GM19328 (cell line): Measurements from ENCODE around the gene ZNF99.
"Not testable (repeated sequence)": the region's sequence is repeated elsewhere in the genome, so short reads cannot be mapped to it uniquely, and the experiment has no call there.

ENCODE experiments used
- ATAC-seq: cut with Tn5 transposase; IDR thresholded peaks from one replicate; pipeline ENCODE4 v1.9.1; 2021; ENCODE audit warnings: mild to moderate bottlenecking, moderate library complexity; ENCODE audit not compliant: unreplicated experiment

Gene ZNF99

DNA sequence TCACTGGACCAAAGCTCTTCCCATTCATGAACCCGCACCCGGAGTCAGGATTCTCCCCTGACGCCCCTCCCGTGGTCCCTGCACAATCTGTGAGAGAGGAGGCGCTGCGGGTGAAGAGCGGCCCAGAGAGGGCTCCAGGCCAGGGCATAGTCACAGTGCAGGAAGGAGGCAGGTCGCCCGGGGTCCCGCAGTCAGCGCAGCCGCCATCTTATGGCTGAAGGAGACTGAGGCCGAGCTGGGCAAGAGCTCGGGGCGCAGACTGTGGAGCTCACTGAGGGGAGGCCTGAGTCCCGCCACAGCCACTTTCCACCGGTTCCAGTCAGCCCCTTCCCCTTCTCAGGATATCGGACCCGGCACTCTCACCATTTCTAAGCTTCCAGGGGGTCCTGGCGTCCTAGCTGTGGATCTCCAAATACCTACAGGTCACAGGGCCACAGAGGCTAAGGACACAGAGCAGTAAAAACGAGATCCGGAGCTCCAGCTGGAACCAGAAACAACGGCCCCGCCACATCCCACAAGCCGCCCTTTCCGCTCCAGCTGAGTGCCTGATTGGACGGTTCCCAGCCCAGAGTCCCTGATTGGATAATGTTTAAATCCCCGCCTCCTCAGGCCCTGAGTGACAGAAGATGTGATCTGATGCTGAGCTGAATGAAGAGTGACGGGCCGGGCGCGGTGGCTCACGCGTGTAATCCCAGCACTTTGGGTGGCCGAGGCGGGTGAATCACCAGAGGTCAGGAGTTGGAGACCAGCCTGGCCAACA lies at the start of gene ZNF99:
Gene ZNF99, minus strand, starts transcription at position 501 of the 760 bp plus-strand sequence. Its CDS starts 135 bp downstream, at position 366.
- no peak for ATAC-seq

DNA sequence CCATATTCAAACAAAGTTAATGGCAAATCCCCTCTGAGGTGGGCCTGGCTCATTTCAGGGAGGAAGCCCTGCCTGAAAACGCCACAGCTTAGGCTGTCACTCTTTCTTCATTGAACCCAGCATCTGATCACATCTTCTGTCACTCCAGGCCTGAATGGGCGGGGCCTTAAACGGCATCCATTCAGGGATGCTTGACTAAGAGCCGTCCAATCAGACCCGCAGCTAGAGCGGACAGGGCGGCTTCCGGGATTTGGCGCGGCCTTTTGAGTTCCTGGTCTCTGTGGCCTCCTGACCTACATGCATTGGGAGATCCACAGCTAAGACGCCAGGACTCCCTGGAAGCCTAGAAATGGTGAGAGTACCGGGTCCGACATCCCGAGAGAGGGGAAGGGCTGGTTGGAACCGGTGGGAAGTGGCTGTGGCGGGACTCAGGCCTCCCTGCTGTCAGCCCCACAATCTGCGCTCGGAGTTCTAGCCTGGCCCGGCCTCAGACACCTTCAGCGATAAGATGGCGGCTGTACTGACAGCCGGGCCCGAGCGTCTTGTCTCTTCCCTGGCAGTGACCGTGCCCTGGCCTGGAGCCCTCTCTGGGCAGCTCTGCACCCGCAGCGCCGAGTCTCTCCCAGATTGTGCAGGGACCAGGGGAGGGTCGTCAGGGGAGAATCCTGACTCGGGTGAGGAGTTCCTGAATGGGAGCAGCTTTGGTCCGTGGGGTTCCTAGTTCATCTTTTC lies 48.2 kb upstream of the ZNF99 start, which contains the start of gene ZNF723:
Gene ZNF723, plus strand, starts transcription at position 261 of the 732 bp plus-strand sequence. Its CDS starts 89 bp downstream, at position 350.
- ATAC-seq = no peak

DNA sequence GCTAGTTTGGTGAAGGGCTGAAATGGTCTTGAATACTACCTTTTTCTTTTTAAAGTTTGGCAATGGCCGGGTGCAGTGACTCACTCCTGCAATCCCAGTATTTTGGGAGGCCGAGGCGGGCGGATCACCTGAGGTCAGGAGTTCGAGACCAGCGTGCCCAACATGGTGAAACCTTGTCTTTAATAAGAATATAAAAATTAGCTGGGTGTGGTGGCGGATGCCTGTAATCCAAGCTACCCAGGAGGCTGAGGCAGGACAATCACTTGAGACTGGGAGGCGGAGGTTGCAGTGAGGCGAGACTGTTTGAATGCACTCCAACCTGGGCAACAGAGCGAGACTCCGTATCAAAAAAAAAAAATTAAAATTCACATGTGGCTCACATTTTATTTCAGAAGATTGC lies 47.3 kb upstream of the ZNF99 start:
- ATAC-seq = no peak

DNA sequence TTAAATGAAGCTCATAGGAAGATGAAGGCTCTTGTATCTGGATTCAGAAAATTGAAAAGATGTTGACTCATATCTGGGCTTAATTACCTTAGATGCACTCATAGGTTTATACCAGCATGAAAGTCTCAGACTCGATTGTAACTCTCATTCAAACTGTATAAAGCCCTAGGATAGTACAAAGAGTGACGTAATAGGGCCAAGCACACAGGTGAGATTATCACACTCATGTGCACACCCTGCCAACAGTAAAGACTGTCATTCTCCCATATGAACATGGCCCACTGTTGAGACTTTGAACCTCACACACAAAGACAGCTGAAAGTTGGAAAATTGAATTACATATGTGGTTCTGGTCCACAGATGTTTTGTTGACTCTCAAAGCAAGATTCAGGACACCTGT lies 30.2 kb upstream of the ZNF99 start:
- ATAC-seq = no peak

DNA sequence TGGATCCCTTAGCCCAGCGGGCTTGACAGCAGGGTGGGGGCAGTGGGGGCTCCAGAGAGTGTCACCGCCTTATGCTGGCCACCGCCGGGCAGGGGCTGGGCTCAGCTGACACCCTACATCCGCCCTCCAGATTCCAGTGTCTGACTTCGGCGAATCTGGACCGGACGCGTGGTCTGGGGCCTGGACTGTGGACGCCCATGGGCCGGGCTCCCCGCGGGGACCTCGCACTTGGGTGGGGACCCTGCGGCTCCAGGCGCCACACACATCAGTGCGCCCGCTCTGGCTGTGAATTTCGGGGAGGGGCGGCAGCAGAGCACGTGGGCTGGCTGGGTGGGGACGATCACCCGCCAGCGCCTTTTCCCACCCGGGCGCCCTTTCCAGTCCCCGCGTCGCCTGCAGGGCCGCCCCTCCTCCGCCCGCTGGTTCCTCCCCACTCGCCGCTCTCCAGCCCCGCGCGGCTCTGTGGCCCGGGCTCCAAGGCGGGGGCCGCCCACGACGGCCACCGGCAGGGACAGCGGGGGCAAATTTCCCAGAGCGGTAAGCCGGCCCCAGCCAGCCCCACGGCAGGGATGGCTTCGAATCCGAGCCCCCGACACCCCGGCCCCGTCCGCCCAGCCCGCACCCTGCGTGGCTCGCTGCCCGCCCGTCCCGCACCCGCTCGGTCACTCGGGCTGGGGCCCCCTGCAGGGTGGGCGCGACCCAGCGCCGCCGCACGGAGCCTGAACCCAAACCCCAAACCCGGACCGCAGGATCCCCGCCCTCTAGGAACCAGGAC lies 23.3 kb upstream of the ZNF99 start:
- ATAC-seq = no peak

DNA sequence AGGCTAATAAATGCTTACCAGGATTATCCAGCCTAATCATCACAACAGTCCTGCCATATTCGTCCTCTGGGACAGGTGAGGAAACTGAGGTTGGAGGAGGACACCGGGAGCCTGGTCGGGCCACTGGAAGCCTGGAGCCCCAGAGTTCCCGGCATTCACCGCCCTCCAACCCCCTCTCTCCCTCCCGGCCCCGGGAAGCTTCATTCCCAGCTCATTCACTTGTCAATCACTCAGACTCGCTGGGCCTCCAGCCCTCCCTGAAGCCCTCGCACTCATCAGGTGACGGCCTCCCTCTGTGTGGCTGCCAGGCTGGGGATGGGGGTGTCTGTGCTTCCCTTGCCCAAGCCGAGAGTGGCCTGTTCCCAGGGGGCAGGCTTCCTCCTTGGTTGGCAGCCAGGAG lies 22.5 kb upstream of the ZNF99 start:
- ATAC-seq = no peak

DNA sequence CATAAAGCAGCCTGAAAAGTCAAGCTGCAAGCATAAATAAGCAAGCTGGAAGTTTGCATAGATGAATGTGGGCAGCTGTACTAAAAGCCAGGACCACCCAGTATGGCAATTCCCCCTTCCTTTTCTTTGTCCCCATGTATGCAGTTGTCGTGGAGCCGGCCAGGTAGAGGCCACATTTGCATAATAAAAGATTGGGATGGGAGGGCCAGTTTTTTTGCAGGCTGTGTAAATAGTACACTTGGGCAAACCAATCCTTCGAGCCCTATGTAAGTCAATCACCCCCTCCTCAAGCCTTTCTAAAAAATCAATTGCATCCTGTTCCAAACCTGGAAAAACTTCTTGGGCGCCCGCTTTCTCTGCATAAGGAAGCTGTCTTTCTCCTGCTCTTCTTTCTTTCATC lies 13.1 kb upstream of the ZNF99 start:
- ATAC-seq = no peak

DNA sequence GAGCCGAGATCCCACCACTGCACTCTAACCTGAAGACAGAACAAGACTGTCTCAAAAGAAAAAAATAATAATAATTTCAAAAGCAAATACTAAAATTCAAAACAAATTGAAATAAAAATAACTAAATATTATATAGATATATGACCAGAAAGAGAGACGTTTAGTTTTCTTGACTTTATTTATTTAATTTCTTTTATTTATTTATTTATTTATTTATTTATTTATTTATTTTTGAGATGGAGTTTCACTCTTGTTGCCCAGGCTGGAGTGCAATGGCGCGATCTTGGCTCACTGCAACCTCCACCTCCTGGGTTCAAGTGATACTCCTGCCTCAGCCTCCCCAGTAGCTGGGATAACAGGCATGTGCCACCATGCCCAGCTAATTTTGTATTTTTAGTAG lies 8.9 kb upstream of the ZNF99 start:
- ATAC-seq = not testable (repeated sequence)

DNA sequence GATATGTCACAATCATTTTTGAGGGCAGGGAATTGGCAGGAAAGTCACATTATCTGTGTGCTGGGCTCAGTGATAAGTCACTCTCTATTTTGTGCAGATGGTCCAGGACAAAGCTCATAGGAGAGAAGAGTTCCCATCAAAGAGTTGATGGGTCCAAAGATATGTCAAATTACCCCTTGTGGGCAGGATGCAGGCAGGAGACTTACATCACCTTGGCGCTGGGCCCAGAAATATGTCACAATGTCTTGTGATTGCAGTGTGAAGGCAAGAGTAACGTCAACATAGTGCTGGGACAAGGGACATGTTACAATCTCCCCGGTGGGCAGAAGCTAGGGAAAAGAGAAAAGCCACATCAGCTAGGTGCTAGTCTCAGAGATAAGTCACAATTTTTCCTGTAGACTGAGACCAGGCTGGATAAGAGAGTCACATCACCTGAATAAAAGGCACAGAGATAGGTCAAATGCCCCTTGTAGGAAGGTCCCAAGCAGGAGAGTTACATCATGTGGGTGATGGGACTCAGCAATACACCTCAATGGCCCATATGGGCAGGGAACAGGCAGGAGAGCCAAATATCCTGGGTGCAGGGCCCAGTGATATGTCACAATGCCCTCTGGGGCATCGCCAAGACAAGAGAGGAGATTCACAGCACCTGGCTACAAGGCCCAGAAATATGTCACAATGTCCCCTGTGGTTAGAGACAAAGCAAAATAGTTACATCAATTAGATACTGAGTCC lies 47.9 kb downstream of the ZNF99 start:
- ATAC-seq = no peak

DNA sequence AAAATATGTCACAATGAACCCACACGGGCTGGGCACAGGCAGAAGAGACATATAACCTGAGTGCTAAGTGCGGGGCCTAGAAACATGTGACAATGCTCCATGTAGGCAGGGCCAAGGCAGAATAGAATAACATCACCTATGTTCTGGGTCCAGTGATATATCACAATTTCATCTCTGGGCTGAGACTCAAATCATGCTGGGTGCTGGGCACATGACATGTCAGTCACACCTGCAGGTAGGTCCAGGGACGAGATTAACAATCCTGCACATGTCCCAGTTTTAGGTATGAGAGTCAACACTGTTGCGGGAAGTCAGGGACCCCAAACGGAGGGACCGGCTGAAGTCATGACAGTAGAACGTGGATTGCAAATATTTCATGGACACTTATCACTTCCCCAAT lies 50.3 kb downstream of the ZNF99 start:
- ATAC-seq = no peak

DNA sequence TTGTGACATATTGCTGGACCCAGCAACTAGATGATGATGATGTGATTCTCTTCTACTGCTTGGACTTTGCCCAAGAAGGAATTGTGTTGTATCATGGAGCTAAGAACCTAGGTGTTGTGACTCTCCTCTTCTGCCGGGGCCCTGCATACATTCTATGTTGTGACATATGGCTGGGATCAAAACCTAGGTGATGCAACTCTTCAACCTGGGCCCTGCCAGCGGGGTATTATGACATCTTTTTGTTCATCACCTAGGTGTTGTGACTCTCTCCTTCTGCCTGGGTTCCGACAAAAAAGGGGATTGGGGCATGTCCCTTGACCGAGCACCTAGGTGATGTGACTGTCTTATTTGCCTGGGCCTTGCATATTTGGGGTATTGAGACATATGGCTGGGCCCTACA lies 55.7 kb downstream of the ZNF99 start:
- ATAC-seq = not testable (repeated sequence)

DNA sequence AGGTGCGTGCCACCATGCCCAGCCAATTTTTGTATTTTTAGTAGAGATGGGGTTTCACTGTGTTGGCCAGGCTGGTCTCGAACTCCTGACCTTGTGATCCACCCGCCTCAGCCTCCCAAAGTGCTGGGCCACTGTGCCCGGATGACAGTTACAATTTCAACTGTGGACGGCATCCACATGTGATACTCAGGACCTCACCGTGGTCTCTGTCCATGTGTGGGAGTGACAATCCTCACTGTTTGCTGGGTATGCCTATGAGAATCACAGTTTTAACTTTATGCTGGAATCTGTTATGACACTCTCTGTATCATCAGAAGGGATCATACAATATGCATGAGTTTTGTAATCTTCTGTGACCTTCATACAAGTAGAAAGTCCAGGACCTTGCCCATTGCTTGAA lies 62.4 kb downstream of the ZNF99 start:
- not testable (repeated sequence) for ATAC-seq

DNA sequence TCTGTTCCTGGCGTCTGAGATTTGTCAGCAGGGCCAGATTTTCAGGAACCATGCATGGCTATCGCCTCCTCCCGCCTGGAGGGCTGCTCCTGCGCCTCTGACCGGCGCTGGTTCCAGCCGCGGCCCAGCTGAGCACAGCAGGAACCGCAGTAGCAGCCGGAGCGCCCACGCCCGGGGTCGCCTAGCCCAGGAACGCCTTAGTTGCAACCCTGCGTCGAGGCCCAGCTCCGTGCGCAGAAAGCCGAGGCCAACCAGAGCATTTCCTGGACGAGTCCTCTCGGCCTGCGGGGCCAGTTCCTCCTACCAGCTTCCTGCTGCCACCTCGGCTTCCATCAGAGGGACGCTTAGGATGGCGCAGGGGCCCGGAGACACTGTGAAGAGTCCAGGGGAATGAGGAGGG lies 75.0 kb downstream of the ZNF99 start:
- ATAC-seq = no peak

DNA sequence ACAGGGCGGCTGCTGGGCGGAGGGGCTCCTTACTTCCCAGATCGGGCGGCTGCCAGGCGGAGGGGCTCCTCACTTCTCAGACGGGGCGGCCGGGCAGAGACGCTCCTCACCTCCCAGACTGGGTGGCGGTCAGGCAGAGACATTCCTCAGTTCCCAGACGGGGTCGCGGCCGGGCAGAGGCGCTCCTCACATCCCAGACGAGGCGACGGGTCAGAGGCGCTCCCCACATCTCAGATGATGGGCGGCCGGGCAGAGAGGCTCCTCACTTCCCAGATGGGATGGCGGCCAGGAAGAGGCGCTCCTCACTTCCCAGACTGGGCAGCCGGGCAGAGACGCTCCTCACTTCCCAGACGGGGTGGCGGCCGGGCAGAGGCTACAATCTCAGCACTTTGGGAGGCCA lies 80.9 kb downstream of the ZNF99 start:
- not testable (repeated sequence) for ATAC-seq

DNA sequence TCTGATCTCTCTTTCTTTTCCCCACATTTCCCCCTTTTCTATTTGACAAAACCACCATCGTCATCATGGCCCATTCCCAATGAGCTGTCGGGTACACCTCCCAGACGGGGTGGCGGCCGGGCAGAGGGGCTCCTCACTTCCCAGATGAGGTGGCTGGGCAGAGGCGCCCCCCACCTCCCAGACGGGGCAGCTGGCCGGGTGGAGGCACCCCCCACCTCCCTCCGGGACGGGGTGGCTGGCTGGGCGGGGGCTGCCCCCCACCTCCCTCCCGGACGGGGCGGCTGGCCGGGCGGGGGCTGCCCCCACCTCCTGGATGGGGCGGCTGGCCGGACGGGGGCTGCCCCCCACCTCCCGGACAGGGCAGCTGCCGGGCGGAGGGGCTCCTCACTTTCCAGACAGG lies 81.3 kb downstream of the ZNF99 start:
- ATAC-seq = not testable (repeated sequence)
